ENCODE results near the gene CCDC116.
"Not testable (repeated sequence)": the region's sequence is repeated elsewhere in the genome, so short reads cannot be mapped to it uniquely, and the experiment has no call there.

CCDC116 gene

GRCh38 chr22:21632931-21633330 lies 371 bp downstream of the CCDC116 start:
- no peak for DNase-seq

DNA sequence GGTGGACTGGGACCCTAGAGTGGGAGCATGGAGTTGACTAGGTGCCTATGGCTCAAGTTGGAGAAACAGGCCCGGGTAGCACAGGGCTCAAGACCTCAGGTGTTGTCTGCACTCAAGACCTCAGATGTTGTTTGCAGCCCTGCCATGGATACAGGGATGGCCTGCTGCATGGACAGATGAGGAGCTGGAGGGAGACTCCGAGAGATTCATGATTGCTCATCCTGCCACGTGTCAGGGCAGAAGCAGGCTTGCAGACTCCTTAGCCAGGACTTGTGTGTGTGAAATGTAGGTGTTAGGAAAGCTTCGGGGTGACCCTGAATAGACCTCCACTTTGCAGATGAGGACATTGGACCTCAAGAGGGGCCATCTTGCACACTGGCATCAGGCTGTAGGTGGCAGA lies 921 bp downstream of the CCDC116 start:
- no peak for DNase-seq

- DNase-seq: no peak
Observed at GRCh38 chr22:21634081-21634480, 1.5 kb downstream of the CCDC116 start.

DNA sequence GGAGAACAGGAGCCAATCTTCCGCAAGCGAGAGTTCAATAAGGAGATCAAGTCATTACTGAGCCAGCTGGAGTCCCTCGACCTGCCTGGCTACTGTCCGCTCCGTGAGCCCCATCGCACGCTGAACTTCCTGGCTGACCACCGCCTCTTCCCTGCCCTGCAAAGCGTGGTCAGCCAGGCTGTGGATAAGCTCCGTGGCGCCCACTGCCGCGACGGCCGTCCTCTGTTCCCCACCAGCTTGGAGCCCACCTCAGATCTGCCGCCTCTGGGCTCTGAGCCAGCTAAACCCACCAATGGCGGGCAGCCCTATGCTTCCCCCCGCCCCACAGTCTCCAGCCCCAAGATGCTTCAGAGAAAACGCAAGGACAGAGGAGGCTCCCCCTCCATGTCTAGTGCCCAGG lies 2.3 kb downstream of the CCDC116 start:
- DNase-seq: no peak

DNA sequence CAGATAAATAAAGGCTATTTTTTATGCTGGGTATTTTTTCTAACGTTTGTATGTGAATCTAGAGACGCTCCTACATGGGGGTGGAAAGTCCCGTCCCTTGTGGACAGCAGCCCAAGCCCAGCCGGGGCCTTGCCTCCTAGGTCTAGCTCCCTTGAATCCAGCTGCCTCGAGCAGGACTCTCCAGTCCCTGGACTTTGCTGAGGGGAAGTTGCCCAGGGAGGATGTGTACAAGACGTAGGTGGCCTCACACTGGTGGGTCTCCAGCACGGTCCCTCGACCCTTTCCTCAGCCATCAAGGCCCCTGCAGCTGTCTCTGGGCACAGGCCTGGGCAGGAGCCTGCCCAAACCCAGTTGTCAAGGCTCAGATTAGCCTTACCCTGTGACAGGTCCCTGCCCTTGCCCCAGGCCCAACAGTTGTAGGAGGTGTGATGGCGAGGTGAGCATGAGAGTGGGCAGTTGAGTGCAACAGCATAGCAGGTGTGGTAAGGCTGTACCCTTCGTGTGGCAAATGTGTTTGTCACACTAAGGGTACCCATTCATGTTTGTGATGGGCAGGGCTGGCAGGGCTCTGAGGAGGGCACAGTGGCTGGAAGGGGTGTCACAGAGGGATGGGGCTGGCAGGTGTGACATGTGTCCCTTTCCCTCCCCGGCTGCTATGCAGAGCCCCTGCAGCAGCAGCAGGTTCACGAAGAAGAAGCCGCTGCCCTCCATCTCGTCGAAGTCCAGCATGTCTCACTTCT lies 3.4 kb downstream of the CCDC116 start:
- DNase-seq: no peak

- no peak for DNase-seq
Observed at GRCh38 chr22:21636629-21637218, 4.2 kb downstream of the CCDC116 start.

DNA sequence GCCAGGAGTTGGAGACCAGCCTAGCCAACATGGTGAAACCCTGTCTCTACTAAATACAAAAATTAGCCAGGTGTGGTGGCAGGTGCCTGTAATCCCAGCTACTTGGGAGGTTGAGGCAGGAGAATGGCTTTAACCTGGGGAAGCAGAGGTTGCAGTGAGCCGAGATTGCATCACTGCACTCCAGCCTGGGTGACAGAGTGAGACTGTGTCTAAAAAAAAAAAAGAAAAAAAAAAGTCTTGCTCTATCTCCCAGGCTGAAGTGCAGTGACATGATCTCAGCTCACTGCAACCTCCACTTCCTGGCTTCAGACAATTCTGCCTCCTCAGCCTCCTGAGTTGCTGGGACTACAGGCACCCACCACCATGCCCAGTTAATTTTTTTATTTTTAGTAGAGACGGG lies 4.9 kb downstream of the CCDC116 start:
- not testable (repeated sequence) for DNase-seq

DNA sequence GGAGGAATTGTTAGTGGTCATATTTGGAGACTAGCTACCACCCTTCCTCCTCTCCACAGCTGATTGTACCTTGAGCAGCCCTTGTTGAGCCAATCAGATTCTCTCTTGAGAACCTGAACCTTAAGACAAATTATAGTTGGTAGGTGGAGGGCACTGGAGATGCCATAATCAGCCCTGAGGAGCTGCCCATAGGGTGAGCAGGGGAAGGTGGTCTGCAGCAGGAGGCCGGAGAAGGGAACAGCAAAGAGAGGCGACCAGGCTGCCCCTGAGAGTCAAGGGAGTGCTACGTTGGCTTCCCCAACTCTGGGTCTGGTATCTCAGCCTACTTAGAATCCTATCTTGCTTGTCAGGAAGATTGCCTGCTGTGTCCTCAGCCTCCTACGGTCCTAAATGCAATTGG lies 6.8 kb downstream of the CCDC116 start:
- DNase-seq: no peak

DNA sequence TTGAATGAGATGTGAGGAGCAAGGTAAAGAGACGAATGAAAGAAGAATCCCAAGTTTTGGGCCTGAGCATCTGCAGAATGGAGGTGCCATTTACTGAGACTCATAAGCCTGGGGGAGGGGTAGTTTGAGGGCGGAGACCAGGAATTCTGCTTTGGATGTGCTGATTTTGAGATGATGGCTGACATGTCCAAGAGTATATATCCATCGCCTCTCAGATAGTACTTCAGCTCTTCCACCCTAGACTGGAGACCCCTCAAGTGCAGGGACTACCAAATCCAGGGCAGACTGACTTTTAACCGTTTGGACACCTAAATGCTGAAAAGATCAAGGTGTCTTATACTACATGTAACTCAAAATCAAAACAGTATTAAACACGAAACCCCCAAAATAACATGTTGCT lies 8.2 kb downstream of the CCDC116 start:
- no peak for DNase-seq

GRCh38 chr22:21641417-21641788 lies 8.8 kb downstream of the CCDC116 start:
- peak; percentile 24 for DNase-seq

GRCh38 chr22:21641789-21642583 lies 9.4 kb downstream of the CCDC116 start, which contains the start of gene SDF2L1:
Gene SDF2L1, plus strand, starts transcription at chr22:21642302. Its CDS starts 35 bp downstream, at chr22:21642337.
- peak; percentile 89 for DNase-seq

- DNase-seq: peak; percentile 43
Observed at GRCh38 chr22:21642584-21643448, 10.3 kb downstream of the CCDC116 start.

DNA sequence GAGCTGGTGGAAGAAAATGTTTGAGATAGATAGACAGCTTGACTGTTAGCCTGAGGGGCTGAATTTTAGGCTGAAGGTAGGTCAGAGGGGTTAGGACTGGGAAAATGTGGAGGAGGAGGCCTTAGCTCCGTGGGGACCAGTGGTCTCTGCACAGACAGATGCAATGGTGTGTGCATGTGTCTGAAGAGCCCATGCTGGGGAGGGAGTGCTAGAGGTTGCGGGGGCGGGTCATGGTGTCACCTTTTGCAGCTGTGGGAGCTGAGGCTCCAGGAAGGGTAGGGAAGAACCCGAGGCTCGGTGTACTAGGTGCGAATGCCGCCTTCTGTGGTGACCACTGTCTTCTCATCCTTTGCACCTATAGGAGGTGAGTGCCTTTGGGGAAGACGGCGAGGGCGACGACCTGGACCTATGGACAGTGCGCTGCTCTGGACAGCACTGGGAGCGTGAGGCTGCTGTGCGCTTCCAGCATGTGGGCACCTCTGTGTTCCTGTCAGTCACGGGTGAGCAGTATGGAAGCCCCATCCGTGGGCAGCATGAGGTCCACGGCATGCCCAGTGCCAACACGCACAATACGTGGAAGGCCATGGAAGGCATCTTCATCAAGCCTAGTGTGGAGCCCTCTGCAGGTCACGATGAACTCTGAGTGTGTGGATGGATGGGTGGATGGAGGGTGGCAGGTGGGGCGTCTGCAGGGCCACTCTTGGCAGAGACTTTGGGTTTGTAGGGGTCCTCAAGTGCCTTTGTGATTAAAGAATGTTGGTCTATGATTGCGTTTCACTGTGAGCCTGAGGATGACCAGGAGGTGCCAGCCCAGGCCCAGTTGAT lies 11.2 kb downstream of the CCDC116 start:
- no peak for DNase-seq

DNA sequence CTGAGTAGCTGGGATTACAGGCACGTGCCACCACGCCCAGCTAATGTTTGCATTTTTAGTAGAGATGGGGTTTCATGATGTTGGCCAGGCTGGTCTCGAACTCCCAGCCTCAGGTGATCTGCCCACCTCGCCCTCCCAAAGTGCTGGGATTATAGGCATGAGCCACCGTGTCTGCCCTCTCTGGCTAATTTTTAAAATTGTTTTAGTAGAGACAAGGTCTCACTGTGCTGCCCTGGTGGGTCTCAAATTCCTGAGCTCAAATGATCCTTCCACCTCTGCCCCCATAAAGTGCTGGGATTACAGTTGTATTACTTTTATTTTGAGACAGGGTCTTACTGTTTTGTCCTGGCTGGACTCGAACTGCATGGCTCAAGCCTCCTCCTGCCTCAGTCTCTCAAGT lies 13.0 kb downstream of the CCDC116 start:
- DNase-seq: not testable (repeated sequence)

DNA sequence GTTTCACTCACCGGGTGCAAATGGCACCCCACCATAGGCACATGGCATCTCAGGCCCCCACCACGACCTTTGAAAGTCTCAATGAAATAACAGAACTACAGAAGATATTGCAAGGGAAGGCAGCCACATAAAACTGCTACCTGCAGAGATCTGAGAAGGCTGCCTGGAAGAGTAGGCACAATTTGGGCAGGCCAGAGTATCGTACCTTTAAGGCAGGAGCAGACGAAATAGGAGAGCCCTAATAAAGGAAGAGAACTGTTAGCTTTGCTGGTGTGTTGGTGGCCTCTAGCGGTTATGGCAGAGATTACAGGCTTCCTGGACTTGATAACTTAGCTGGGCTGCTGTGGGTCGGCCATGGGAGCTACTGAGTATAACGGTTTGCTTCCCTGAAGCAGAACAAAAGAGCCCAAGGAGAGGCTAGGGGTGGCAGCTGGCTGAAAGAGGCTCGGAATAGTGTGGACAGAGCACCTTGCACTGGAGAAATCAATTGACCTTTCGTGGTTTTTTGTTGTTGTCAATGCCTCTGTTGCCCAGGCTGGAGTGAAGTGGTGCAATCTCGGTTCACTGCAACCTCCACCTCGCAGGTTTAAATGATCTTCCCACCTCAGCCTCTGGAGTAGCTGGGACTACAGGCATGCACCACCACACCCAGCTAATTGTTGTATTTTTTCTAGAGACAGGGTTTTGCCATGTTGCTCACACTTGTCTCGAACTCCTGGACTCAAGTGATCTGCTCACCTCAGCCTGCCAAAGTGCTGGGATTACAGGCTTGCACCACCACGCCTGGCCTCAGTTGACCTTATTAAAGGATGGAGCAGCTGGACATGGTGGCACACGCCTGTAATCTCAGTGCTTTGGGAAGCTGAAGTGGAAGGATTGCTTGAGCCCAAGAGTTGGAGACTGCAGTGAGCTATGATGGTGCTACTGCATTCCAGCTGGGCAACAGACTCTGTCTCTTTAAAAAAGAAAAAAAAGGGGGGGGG lies 14.3 kb downstream of the CCDC116 start:
- peak; percentile 51 for DNase-seq

DNA sequence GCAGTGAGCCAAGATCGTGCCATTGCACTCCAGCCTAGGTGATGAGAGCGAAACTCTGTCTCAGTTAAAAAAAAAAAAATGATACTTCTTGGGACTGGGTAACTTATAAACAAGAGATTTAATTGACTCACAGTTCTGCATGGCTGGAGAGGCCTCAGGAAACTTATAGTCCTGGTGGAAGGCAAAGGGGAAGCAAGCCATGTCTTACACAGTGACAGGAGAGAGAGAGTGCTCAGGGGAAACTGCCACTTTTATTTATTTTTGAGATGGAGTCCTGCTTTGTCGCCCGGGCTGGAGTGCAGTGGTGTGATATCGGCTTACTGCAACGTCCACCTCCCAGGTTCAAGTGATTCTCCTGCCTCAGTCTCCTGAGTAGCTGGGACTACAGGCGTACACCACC lies 17.7 kb downstream of the CCDC116 start:
- no peak for DNase-seq

DNA sequence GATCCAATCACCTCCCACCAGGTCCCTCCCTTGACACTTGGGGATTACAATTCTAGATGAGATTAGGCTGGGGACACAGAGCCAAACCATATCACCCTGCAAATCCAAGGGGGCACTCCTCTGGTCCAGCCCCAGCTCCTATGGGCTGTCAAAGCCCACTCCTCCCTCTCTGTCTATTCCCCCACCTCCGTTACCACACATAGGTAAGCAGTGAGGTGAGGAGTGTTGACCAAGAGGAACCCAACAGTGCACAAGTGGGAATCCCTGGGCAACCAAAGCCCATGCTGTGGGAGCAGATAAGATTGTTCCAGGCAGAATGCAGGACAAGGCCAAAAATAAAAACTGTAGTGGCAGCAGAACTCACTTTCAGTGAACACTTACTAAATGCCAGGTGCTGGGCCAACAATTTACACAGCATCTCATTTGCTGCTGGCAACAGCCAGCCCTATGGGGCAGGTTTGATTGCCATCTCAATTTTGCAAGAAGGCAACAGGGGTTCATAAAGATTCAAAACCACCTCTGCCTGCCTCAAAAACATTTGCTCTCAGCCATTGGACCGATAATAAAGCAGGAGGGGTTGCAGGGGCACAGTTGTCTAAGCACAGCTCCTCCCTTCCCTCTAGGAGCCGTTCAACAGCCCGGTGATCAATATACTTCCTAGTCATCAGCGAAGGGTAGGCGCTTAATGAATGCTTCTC lies 18.4 kb downstream of the CCDC116 start:
- DNase-seq: peak; percentile 19

DNA sequence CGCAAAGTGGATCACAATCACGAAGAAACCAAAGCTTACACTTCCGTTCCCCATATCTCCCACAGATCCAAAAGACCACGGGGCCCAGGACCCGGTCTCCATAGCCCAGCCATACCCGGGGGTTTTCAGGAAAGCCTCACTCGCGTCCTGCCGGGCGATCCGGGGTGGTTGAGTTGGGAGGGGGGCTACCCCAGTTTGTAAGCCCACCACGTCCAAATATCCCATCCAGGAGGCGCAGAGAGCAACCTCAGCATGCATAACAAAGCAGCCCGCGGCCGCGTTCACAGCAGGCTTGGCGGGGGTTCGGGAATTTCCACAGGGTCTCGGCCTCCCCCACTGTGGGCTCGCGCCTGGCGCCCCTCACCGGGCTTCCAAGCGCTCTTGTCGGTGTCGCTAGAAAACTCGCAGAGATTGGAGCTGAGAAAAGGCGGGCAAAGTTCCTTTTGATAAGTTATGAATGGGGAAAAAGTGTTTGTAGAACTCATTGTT lies 19.0 kb downstream of the CCDC116 start:
- no peak for DNase-seq

GRCh38 chr22:21652010-21652546 lies 19.5 kb downstream of the CCDC116 start:
- peak; percentile 74 for DNase-seq

Data from RPMI8226 (cell line).